Activated CD4-positive, CD25-positive, alpha-beta regulatory T cell treated with anti-CD3 and anti-CD28 coated beads, Interleukin-2, amount 50 U/mL, for 16 hours (primary cell): Measurements from ENCODE around the gene MYEOV.

Source experiments
- DNase-seq: peaks from one replicate; pipeline ENCODE4 v3.0.0-alpha.2; 2020; ENCODE audit warnings: low read depth, low spot score

MYEOV gene

GRCh38 chr11:69301455-69302401, 7.8 kb downstream of the MYEOV start:
- DNase-seq, result no peak

GRCh38 chr11:69302447-69303020, 8.6 kb downstream of the MYEOV start:
- no peak for DNase-seq

GRCh38 chr11:69303427-69303826, 9.5 kb downstream of the MYEOV start:
- no peak for DNase-seq

GRCh38 chr11:69304258-69304657, 10.3 kb downstream of the MYEOV start:
- no peak for DNase-seq

GRCh38 chr11:69304686-69305085, 10.7 kb downstream of the MYEOV start:
- DNase-seq, result no peak

GRCh38 chr11:69305885-69306540, 12.1 kb downstream of the MYEOV start:
- DNase-seq, result no peak

- no peak for DNase-seq
These were observed 12.9 kb downstream of the MYEOV start for GRCh38 chr11:69306821-69307220.

- no peak for DNase-seq
These were observed 13.5 kb downstream of the MYEOV start for GRCh38 chr11:69307421-69307820.

GRCh38 chr11:69307871-69308431, 14.0 kb downstream of the MYEOV start:
- no peak for DNase-seq

GRCh38 chr11:69308491-69308911, 14.5 kb downstream of the MYEOV start:
- DNase-seq, result no peak

- no peak for DNase-seq
These were observed 15.1 kb downstream of the MYEOV start for GRCh38 chr11:69308936-69309615.

GRCh38 chr11:69309631-69310280, 15.8 kb downstream of the MYEOV start:
- no peak for DNase-seq

- DNase-seq, result no peak
These were observed 16.4 kb downstream of the MYEOV start for GRCh38 chr11:69310351-69310750.

- DNase-seq, result no peak
These were observed 17.2 kb downstream of the MYEOV start for GRCh38 chr11:69310934-69311766.

GRCh38 chr11:69311767-69312385, 17.9 kb downstream of the MYEOV start:
- no peak for DNase-seq

- no peak for DNase-seq
These were observed 18.8 kb downstream of the MYEOV start for GRCh38 chr11:69312453-69313404.

- no peak for DNase-seq
These were observed 20.0 kb downstream of the MYEOV start for GRCh38 chr11:69313992-69314391.

GRCh38 chr11:69314555-69314954, 20.6 kb downstream of the MYEOV start:
- no peak for DNase-seq

GRCh38 chr11:69316956-69317355, 23.0 kb downstream of the MYEOV start:
- DNase-seq, result no peak
